ENCODE measurements around the gene TAF11. TPM values are rescaled to one million over a fixed set of nuclear protein-coding genes. Genes with fewer than 3 reads are reported as not detected.

The TAF11 gene
- total and polyA plus RNA-seq, 2 experiments from 2014 or later = 38.6 to 43.9 TPM

GRCh38 chr6:34865107-34865506 is 22.7 kb downstream of the TAF11 start:
- no peaks in the 10 kb centered on the region for H3K36me3 ChIP-seq (replicated peaks; ENCODE audit: insufficient read depth, low read depth)

GRCh38 chr6:34864007-34864406 is 23.8 kb downstream of the TAF11 start:
- DNase-seq (ENCODE audit: low spot score) = no peak
- TF ChIP-seq EZH2phosphoT487 (IDR thresholded peaks at IDR 0.05; ENCODE audit: low read depth, severe bottlenecking, unreplicated experiment) = no peak
- no peak for TF ChIP-seq CTCF (IDR thresholded peaks at IDR 0.05; ENCODE audit: poor library complexity)
- no peak for TF ChIP-seq EZH2 (IDR thresholded peaks at IDR 0.05; ENCODE audit: borderline replicate concordance)
- Histone ChIP-seq H3K4me2 (no peak overlapping the region), H3K4me3 (no peak overlapping the region), H3K36me3 (replicated peaks; ENCODE audit: insufficient read depth, low read depth) (no peaks in the 10 kb centered on the region), H3K9me2 (replicated peaks; ENCODE audit: insufficient read depth) (no peaks in the 10 kb centered on the region), H3K27me3 (no peaks in the 10 kb centered on the region), H3K4me1 (ENCODE audit: insufficient read depth) (no peaks in the 10 kb centered on the region), H2AFZ (no peak overlapping the region), H4K20me1 (ENCODE audit: insufficient read depth, poor library complexity, severe bottlenecking) (no peaks in the 10 kb centered on the region), H3K79me2 (no peaks in the 10 kb centered on the region), H3K27ac (no peak overlapping the region), H3K9me3 (ENCODE audit: low read depth) (no peaks in the 10 kb centered on the region)
- WGBS (ENCODE audit: low lambda C conversion rate, missing lambda C conversion rate) = 94% methylated on average over 4 of the region's 4 CpGs

More at GRCh38 chr6:34865107-34865506, 22.7 kb downstream of the TAF11 start:
- Histone ChIP-seq H3K9me3 (ENCODE audit: low read depth) (no peaks in the 10 kb centered on the region), H3K27me3 (no peaks in the 10 kb centered on the region), H3K4me1 (ENCODE audit: insufficient read depth) (no peaks in the 10 kb centered on the region), H2AFZ (no peak overlapping the region), H3K9me2 (replicated peaks; ENCODE audit: insufficient read depth) (no peaks in the 10 kb centered on the region), H4K20me1 (ENCODE audit: insufficient read depth, poor library complexity, severe bottlenecking) (no peaks in the 10 kb centered on the region), H3K4me3 (no peak overlapping the region), H3K79me2 (no peaks in the 10 kb centered on the region), H3K4me2 (no peak overlapping the region), H3K27ac (no peak overlapping the region)
- no peak for TF ChIP-seq EZH2phosphoT487 (IDR thresholded peaks at IDR 0.05; ENCODE audit: low read depth, severe bottlenecking, unreplicated experiment)
- no peak for TF ChIP-seq EZH2 (IDR thresholded peaks at IDR 0.05; ENCODE audit: borderline replicate concordance)
- TF ChIP-seq CTCF (IDR thresholded peaks at IDR 0.05; ENCODE audit: poor library complexity) = no peak
- no peak for DNase-seq (ENCODE audit: low spot score)
- 66% methylated on average over 3 of the region's 3 CpGs for WGBS (ENCODE audit: low lambda C conversion rate, missing lambda C conversion rate)

- Histone ChIP-seq H3K4me2 (no peak overlapping the region), H3K4me1 (ENCODE audit: insufficient read depth) (no peaks in the 10 kb centered on the region), H2AFZ (no peak overlapping the region), H3K27ac (no peak overlapping the region), H3K9me3 (ENCODE audit: low read depth) (no peaks in the 10 kb centered on the region), H4K20me1 (ENCODE audit: insufficient read depth, poor library complexity, severe bottlenecking) (no peaks in the 10 kb centered on the region), H3K79me2 (no peaks in the 10 kb centered on the region), H3K4me3 (no peak overlapping the region), H3K27me3 (no peaks in the 10 kb centered on the region), H3K36me3 (replicated peaks; ENCODE audit: insufficient read depth, low read depth) (no peaks in the 10 kb centered on the region), H3K9me2 (replicated peaks; ENCODE audit: insufficient read depth) (no peaks in the 10 kb centered on the region)
- no peak for DNase-seq (ENCODE audit: low spot score)
- TF ChIP-seq CTCF (IDR thresholded peaks at IDR 0.05; ENCODE audit: poor library complexity) (no peak), EZH2 (IDR thresholded peaks at IDR 0.05; ENCODE audit: borderline replicate concordance) (no peak), EZH2phosphoT487 (IDR thresholded peaks at IDR 0.05; ENCODE audit: low read depth, severe bottlenecking, unreplicated experiment) (no peak)
- WGBS (ENCODE audit: low lambda C conversion rate, missing lambda C conversion rate) = 88% methylated on average over 1 of the region's 1 CpG
Measured at GRCh38 chr6:34860776-34861175, 27.1 kb downstream of the TAF11 start.

- H3K27me3 ChIP-seq = no peaks in the 10 kb centered on the region
- no peak overlapping the region for H3K27ac ChIP-seq
- no peaks in the 10 kb centered on the region for H3K4me1 ChIP-seq (ENCODE audit: insufficient read depth)
- no peak overlapping the region for H2AFZ ChIP-seq
- H4K20me1 ChIP-seq (ENCODE audit: insufficient read depth, poor library complexity, severe bottlenecking) = no peaks in the 10 kb centered on the region
- no peak for TF ChIP-seq EZH2phosphoT487 (IDR thresholded peaks at IDR 0.05; ENCODE audit: low read depth, severe bottlenecking, unreplicated experiment)
- no peak for TF ChIP-seq CTCF (IDR thresholded peaks at IDR 0.05; ENCODE audit: poor library complexity)
- TF ChIP-seq EZH2 (IDR thresholded peaks at IDR 0.05; ENCODE audit: borderline replicate concordance) = no peak
- 93% methylated on average over 4 of the region's 4 CpGs for WGBS (ENCODE audit: low lambda C conversion rate, missing lambda C conversion rate)
- H3K36me3 ChIP-seq (replicated peaks; ENCODE audit: insufficient read depth, low read depth) = peaks cover 4% of the 10 kb centered on the region
- no peaks in the 10 kb centered on the region for H3K9me2 ChIP-seq (replicated peaks; ENCODE audit: insufficient read depth)
- no peak for DNase-seq (ENCODE audit: low spot score)
- no peak overlapping the region for H3K4me2 ChIP-seq
- no peak overlapping the region for H3K4me3 ChIP-seq
- no peaks in the 10 kb centered on the region for H3K79me2 ChIP-seq
- H3K9me3 ChIP-seq (ENCODE audit: low read depth) = no peaks in the 10 kb centered on the region
Measured at GRCh38 chr6:34859951-34860350, 27.9 kb downstream of the TAF11 start.
